IPS DF 4.7 (cell line): ENCODE results near the gene C11orf97.
"Not testable (repeated sequence)": the region's sequence is repeated elsewhere in the genome, so short reads cannot be mapped to it uniquely, and the experiment has no call there.

ENCODE experiments used
- DNase-seq: peaks from one replicate; pipeline ENCODE4 v3.0.0-alpha.2; 2013; ENCODE audit warnings: low spot score; ENCODE audit errors: extremely low read depth

Gene C11orf97

GRCh38 chr11:94557992-94558391, 45.7 kb downstream of the C11orf97 start:
- DNase-seq, result no peak

DNA sequence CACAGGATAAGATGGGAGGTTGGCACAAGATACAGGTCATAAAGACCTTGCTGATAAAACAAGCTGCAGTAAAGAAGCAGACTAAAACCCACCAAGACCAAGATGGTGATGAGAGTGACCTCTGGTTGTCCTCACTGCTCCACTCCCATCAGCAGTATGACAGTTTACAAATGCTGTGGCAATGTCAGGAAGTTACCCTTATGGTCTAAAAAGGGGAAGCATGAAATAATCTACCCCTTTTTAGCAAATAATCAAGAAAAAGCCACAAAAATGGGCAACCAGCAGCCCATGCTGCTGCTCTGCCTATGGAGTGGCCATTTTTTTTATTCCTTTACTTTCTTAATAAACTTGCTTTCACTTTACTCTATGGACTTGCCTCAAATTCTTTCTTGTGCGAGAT, 46.2 kb downstream of the C11orf97 start:
- DNase-seq, result no peak

DNA sequence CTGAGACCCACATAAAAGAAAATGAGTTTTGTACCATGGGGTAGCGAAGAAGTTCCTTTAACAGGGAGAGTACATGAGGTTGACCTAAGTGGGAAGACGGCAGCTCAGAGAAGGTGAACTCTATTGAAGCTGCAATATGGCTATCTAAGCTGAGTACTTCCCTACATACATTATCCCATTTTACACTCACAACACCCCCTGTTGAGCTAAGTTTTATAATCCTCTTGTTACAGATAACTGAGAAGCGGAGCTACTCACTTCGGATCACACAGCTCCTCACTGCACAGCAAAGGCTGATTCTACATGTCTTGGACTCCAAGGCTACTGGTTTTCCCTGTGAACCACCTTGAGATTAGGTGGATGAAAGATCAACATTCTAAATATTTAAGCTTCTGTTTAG, 46.7 kb downstream of the C11orf97 start:
- DNase-seq, result no peak

- DNase-seq, result no peak
Observed at GRCh38 chr11:94559361-94559760, 47.1 kb downstream of the C11orf97 start.

DNA sequence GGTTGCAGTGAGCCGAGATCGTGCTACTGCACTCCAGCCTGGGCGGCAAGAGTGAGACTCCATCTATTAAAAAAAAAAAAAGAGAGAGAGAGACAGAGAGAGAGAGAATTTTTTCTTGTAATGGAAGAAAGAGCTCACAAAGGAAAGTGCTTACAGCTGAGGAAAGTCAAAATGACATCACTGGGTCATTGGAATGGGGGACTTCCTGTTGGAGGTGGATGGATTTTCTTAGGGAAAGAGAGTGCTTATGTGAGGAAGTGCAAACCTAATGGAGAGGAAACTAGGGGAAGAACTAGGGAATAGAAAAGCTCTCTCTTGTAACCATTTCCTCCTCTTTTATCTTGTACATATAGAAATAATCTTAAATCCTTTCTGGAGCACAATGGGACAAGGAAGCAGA, 48.6 kb downstream of the C11orf97 start:
- no peak for DNase-seq

DNA sequence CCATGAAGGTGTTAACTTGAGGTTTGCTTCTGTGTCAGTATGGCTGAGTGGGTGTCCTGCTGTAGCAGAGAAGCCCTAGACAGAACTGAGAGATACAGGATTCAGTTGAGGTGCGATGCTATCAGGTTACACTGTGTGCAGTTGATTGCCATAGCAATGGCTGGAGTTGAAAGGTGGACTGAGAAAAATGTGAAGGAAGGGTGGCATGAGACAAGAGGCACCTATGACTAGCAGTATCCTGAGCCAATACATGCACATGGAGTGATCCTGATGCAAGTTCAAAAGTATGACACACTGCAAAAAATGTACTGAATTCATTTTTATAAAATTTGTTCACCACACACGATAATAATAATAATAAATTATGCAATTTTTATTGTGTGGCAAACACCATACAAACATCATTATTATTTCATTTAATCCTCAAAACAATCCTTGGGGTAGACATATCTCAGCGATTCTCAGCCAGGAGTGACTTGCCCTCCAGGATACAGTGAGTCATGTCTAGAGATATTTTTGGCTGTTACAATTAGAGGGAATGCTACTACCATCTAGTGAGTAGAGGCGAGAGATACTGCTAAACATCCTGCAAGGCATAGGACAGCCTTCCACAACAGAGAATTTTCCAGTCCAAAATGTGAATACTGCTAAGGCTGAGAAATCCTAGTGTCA, 51.1 kb downstream of the C11orf97 start:
- DNase-seq, result no peak

- no peak for DNase-seq
Observed at GRCh38 chr11:94563848-94564467, 51.7 kb downstream of the C11orf97 start.

DNA sequence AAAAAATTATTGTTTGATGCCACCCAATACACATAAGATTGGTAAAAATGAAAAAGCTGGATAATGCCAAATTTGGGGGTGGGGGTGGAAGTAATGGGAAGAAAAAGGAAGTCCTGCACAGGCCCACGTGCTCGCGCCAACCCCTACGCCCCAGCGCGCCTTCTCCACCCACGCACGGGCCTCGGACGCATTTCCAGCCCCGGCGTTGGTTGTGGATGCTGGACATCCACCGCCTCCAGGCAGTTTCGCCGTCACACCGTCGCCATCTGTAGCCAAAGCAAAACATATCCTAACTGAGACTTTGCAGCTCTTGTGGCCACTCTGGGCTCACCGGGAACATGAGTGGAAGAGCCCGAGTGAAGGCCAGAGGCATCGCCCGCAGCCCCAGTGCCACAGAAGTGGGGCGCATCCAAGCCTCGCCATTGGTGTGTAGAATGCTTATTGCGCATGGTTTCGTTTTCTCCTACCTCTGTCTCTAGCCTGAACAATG, 55.0 kb downstream of the C11orf97 start, which contains the start of gene PIWIL4:
TSS of gene PIWIL4 (plus strand) at position 188 of the 490 bp plus-strand sequence. CDS start at position 339, 151 bp downstream.
- no peak for DNase-seq

DNA sequence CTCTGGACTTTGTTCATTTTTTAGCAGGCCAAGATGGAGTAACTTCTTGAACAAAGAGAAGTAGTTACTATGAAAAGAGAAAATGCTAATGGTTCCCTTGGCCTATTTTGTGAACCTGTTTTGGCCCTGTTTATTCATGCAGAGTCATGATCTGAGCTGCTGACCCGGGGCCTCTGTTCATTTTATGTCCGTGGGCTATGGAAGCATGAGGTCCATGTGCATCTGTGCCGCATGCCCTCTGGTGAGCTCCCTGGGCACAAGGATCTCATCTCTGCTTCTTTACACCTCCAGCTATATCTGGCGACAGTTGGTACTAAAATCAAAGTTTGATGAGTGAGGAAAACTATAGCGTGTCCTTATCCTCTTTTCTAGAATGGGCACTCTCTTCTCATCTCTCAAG, 55.9 kb downstream of the C11orf97 start:
- no peak for DNase-seq

DNA sequence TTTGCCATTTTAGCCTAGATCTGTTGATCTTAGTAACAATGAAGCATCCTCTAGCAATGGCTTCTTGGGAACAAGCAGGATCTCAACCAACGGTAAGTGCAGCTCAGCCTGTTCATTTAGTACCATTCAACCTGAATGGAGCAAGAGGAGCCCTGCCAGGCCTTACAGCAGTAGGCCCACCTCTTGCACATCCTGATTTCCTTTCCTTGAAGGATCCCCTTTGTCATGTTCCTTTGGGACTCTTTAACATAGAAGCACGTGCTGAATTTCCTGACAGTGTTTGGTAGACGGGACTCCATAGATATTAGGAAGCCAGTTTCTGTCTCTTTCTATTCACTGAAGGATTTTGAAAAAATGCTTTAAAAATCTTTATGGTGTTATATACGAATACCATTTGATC, 56.5 kb downstream of the C11orf97 start:
- DNase-seq, result no peak

- not testable (repeated sequence) for DNase-seq
Observed at GRCh38 chr11:94572975-94573374, 60.7 kb downstream of the C11orf97 start.

DNA sequence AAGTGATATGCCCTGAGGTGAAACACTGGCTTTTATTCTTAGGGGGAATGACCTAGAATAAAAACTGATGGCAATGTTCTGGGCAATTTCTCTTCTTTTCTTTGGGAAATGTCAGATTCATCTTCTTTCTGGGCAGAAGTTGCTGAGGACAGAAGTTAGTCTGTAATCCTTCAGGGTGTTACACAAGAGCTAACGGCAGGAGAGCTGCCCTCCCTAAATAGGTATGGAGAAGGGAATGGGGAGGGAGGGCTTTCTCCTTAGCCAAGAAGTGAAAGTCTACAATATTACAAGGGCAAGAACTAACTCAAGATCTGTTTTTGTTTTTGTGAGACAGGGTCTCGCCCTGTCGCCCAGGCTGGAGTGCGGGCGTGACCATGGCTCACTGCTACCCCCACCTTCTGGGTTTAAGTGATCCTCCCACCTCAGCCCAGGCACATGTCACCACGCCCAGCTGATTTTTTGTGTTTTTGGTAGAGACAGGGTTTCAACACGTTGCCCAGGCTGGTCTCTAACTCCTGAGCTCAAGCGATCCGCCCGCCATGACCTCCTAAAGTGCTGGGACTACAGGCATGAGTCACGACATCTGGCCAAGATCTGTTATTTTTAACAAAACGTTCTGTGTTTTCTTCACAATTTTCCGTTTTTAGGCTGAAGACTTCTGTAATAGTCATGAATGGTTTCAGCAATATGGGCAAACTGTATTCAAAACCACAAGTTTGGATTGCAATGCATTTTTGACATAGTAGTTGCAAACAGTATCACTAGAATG, 62.1 kb downstream of the C11orf97 start:
- no peak for DNase-seq

DNA sequence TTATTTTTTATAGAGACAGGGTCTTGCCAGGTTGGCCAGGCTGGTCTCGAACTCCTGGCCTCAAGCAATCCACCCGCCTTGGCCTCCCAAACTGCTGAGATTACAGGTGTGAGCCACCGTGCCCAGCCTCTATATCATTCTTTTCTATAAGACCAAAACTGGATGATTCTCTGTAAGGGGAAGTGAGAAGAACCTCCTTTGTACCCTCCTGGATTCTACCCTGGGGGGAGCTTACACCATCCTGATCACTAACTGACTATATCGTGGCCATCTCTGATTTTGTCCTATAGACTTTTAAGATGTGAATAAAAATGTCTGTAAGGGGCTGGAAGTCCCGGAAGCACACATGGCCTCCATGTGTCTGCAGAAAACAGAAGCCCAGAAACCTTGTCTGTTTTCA, 64.0 kb downstream of the C11orf97 start:
- no peak for DNase-seq

DNA sequence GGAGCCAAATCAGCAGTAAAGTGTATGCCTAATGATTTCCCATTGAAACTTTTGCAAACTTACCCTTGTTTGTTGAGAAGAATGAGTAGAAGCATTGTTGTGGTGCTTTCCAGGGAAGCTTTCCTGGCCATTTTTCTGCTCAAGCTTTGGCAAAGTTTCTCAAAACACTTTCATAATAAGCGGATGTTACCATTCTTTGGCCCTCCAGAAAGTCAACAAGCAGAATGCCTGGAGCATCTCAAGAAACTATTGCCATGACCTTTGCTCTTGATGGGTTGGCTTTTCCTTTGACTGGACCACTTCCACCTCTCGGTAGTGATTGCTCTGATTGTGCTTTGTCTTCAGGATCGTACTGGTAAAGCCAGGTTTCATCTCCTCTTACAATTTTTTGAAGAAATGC, 65.6 kb downstream of the C11orf97 start:
- no peak for DNase-seq
